HG02759 (cell line): ENCODE measurements around the gene ARID4B.
"Not testable (repeated sequence)": the region's sequence is repeated elsewhere in the genome, so short reads cannot be mapped to it uniquely, and the experiment has no call there.

Experiments used
- ATAC-seq: cut with Tn5 transposase; IDR thresholded peaks from one replicate; pipeline ENCODE4 v1.9.1; 2021; ENCODE audit warnings: mild to moderate bottlenecking, moderate library complexity; ENCODE audit not compliant: unreplicated experiment

ARID4B gene

GRCh38 chr1:235297579-235297978 is 30.4 kb downstream of the ARID4B start:
- no peak for ATAC-seq

GRCh38 chr1:235296729-235297128 is 31.2 kb downstream of the ARID4B start:
- no peak for ATAC-seq

GRCh38 chr1:235295902-235296350 is 32.1 kb downstream of the ARID4B start:
- no peak for ATAC-seq

GRCh38 chr1:235293322-235293942 is 34.5 kb downstream of the ARID4B start:
- no peak for ATAC-seq

- ATAC-seq: no peak
Measured at GRCh38 chr1:235292790-235293189, 35.2 kb downstream of the ARID4B start.

- ATAC-seq: no peak
Measured at GRCh38 chr1:235291599-235292091, 36.3 kb downstream of the ARID4B start.

GRCh38 chr1:235290740-235291502 is 37.1 kb downstream of the ARID4B start:
- ATAC-seq: no peak

- no peak for ATAC-seq
Measured at GRCh38 chr1:235289859-235290739, 37.9 kb downstream of the ARID4B start.

GRCh38 chr1:235287208-235287882 is 40.6 kb downstream of the ARID4B start:
- ATAC-seq: no peak

GRCh38 chr1:235286667-235287066 is 41.3 kb downstream of the ARID4B start:
- ATAC-seq: no peak

- ATAC-seq: no peak
Measured at GRCh38 chr1:235284231-235284769, 43.7 kb downstream of the ARID4B start.

- not testable (repeated sequence) for ATAC-seq
Measured at GRCh38 chr1:235283636-235284035, 44.3 kb downstream of the ARID4B start.

- ATAC-seq: no peak
Measured at GRCh38 chr1:235280467-235280866, 47.5 kb downstream of the ARID4B start.

GRCh38 chr1:235279694-235280093 is 48.3 kb downstream of the ARID4B start:
- no peak for ATAC-seq

GRCh38 chr1:235278915-235279292 is 49.1 kb downstream of the ARID4B start:
- no peak for ATAC-seq

- no peak for ATAC-seq
Measured at GRCh38 chr1:235278233-235278914, 49.6 kb downstream of the ARID4B start.

- no peak for ATAC-seq
Measured at GRCh38 chr1:235277709-235278108, 50.3 kb downstream of the ARID4B start.

GRCh38 chr1:235275836-235276235 is 52.1 kb downstream of the ARID4B start:
- no peak for ATAC-seq

- peak; percentile 84 for ATAC-seq
Measured at GRCh38 chr1:235275223-235275622, 52.8 kb downstream of the ARID4B start.

GRCh38 chr1:235272851-235273250 is 55.1 kb downstream of the ARID4B start:
- ATAC-seq: no peak
